NCI-H2081 (cell line): ENCODE results near the gene RFTN1.
"Not testable (repeated sequence)": the region's sequence is repeated elsewhere in the genome, so short reads cannot be mapped to it uniquely, and the experiment has no call there.

Source experiments
- DNase-seq, 2 experiments: peaks; one replicate each; lab custom pipeline; 2025; lab: John Stamatoyannopoulos, UW

Gene RFTN1

GRCh38 chr3:16328124-16328523 lies 185.4 kb downstream of the RFTN1 start:
- DNase-seq = no peak

- DNase-seq = no peak
Measured at GRCh38 chr3:16326724-16327349, 186.7 kb downstream of the RFTN1 start.

GRCh38 chr3:16325850-16326249 lies 187.6 kb downstream of the RFTN1 start:
- no peak for DNase-seq

GRCh38 chr3:16323737-16324136 lies 189.8 kb downstream of the RFTN1 start:
- no peak for DNase-seq

GRCh38 chr3:16322189-16322588 lies 191.3 kb downstream of the RFTN1 start:
- no peak for DNase-seq

- no peak for DNase-seq
Measured at GRCh38 chr3:16320711-16321110, 192.8 kb downstream of the RFTN1 start.

GRCh38 chr3:16319723-16320122 lies 193.8 kb downstream of the RFTN1 start:
- DNase-seq = no peak

GRCh38 chr3:16319307-16319706 lies 194.2 kb downstream of the RFTN1 start:
- DNase-seq = no peak

GRCh38 chr3:16318176-16318575 lies 195.3 kb downstream of the RFTN1 start:
- no peak for DNase-seq

- DNase-seq = no peak
Measured at GRCh38 chr3:16317561-16317945, 195.9 kb downstream of the RFTN1 start.

GRCh38 chr3:16316847-16317560 lies 196.5 kb downstream of the RFTN1 start:
- DNase-seq = no peak

GRCh38 chr3:16316396-16316795 lies 197.1 kb downstream of the RFTN1 start:
- no peak for DNase-seq

GRCh38 chr3:16315623-16316022 lies 197.9 kb downstream of the RFTN1 start:
- no peak for DNase-seq

- no peak for DNase-seq
Measured at GRCh38 chr3:16313886-16314645, 199.4 kb downstream of the RFTN1 start.

GRCh38 chr3:16311960-16312451 lies 201.5 kb downstream of the RFTN1 start:
- no peak for DNase-seq

- DNase-seq = not testable (repeated sequence)
Measured at GRCh38 chr3:16310486-16310885, 203.0 kb downstream of the RFTN1 start.

GRCh38 chr3:16309558-16309957 lies 203.9 kb downstream of the RFTN1 start:
- DNase-seq = no peak

- DNase-seq = no peak
Measured at GRCh38 chr3:16308727-16309126, 204.8 kb downstream of the RFTN1 start.

GRCh38 chr3:16307832-16308531 lies 205.5 kb downstream of the RFTN1 start:
- DNase-seq = no peak

- DNase-seq = no peak
Measured at GRCh38 chr3:16305111-16305541, 208.4 kb downstream of the RFTN1 start.

- DNase-seq = no peak
Measured at GRCh38 chr3:16304061-16305010, 209.2 kb downstream of the RFTN1 start.
